ENCODE data around the gene MLLT3.

DNA sequence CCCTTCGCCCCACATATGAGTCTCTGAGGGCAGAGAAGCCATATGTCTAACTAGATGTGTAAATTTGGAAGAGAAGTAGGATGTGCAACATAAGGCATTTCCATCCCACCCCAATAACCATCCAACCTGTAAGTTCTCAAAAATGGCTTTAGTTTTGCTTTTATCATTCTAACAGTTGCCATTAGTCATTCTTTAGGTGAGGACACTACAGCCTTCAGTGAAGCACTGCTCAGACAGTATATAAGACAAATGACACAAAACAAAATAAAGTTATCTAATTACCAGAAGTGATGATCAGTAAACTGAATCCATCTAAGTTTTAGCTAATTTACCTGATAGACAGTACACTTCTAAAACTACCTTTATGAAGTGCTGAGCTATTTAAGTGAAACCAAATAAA lies 23.9 kb downstream of the MLLT3 start:
- TF ChIP-seq, protein P1, sequence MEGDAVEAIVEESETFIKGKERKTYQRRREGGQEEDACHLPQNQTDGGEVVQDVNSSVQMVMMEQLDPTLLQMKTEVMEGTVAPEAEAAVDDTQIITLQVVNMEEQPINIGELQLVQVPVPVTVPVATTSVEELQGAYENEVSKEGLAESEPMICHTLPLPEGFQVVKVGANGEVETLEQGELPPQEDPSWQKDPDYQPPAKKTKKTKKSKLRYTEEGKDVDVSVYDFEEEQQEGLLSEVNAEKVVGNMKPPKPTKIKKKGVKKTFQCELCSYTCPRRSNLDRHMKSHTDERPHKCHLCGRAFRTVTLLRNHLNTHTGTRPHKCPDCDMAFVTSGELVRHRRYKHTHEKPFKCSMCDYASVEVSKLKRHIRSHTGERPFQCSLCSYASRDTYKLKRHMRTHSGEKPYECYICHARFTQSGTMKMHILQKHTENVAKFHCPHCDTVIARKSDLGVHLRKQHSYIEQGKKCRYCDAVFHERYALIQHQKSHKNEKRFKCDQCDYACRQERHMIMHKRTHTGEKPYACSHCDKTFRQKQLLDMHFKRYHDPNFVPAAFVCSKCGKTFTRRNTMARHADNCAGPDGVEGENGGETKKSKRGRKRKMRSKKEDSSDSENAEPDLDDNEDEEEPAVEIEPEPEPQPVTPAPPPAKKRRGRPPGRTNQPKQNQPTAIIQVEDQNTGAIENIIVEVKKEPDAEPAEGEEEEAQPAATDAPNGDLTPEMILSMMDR (IDR thresholded peaks at IDR 0.05) = no peak
- TF ChIP-seq POLR2A (IDR thresholded peaks at IDR 0.05) = no peak

Measured in body of pancreas (tissue), 4 donors.